Measurements from ENCODE around the gene DVL2. TPM values are rescaled to one million over a fixed set of nuclear protein-coding genes. Genes with fewer than 3 reads are reported as not detected.

The DVL2 gene
- total RNA-seq, 2 donors from 2014 or later = 52.3 to 116 TPM

- H3K4me1 ChIP-seq (replicated peaks) = peaks cover 18% of the 10 kb centered on the region
- DNase-seq (ENCODE audit: low spot score) = peak; percentile 79
- peaks cover 0 to 10% of the 10 kb centered on the region in 2 donors for H3K36me3 ChIP-seq
- no peaks in the 10 kb centered on the region for H3K9me3 ChIP-seq
- TF ChIP-seq POLR2AphosphoS5 (IDR thresholded peaks at IDR 0.05) (peak; percentile 52), POLR2A (IDR thresholded peaks at IDR 0.05) (peak; percentile 16), CTCF (IDR thresholded peaks at IDR 0.05) (no peak)
- no peaks in the 10 kb centered on the region for H3K27me3 ChIP-seq (replicated peaks; ENCODE audit: insufficient read depth)
- under 1% methylated on average over 42 of the region's 73 CpGs for WGBS
- H3K4me3 ChIP-seq = peak overlapping the region; percentile 94 to 100
- intact Hi-C loops (cut with DNase I) = loop anchor here (10.0 kb wide), 1 partner anchor 597 kb away; the partner anchor contains the start of gene KDM6B
- H3K27ac ChIP-seq = peak overlapping the region; percentile 98 to 99
Measured at GRCh38 chr17:7237761-7238419, 3.6 kb upstream of the DVL2 start.

GRCh38 chr17:7237266-7237760, 3.0 kb upstream of the DVL2 start:
- Histone ChIP-seq H3K4me1 (replicated peaks) (peaks cover 18% of the 10 kb centered on the region), H3K27ac (peak overlapping the region; percentile 98 to 99), H3K27me3 (replicated peaks; ENCODE audit: insufficient read depth) (no peaks in the 10 kb centered on the region), H3K36me3 (peaks cover 0 to 10% of the 10 kb centered on the region in 2 donors), H3K4me3 (peak overlapping the region; percentile 94 to 100), H3K9me3 (no peaks in the 10 kb centered on the region)
- TF ChIP-seq CTCF (IDR thresholded peaks at IDR 0.05) (no peak), POLR2AphosphoS5 (IDR thresholded peaks at IDR 0.05) (no peak), POLR2A (IDR thresholded peaks at IDR 0.05) (no peak)
- no peak for DNase-seq (ENCODE audit: low spot score)
- whole genome bisulfite sequencing = 17% methylated on average over 6 of the region's 6 CpGs
- intact Hi-C loops (cut with DNase I) = loop anchor here (10.0 kb wide), 1 partner anchor 597 kb away; the partner anchor contains the start of gene KDM6B

- Histone ChIP-seq H3K4me1 (replicated peaks) (peaks cover 18% of the 10 kb centered on the region), H3K36me3 (peaks cover 0 to 10% of the 10 kb centered on the region in 2 donors), H3K4me3 (peak overlapping the region in 1 of 2 donors; percentile 100), H3K27ac (peak overlapping the region; percentile 98 to 99), H3K9me3 (no peaks in the 10 kb centered on the region), H3K27me3 (replicated peaks; ENCODE audit: insufficient read depth) (no peaks in the 10 kb centered on the region)
- no peak for DNase-seq (ENCODE audit: low spot score)
- intact Hi-C loops (cut with DNase I) = loop anchor here (10.0 kb wide), 1 partner anchor 598 kb away; the partner anchor contains the start of gene KDM6B
- TF ChIP-seq CTCF (IDR thresholded peaks at IDR 0.05) = no peak
- no peak for TF ChIP-seq POLR2A (IDR thresholded peaks at IDR 0.05)
- TF ChIP-seq POLR2AphosphoS5 (IDR thresholded peaks at IDR 0.05) = no peak
- 83% methylated on average over 6 of the region's 6 CpGs for WGBS
Measured at GRCh38 chr17:7236808-7237207, 2.5 kb upstream of the DVL2 start.

GRCh38 chr17:7235693-7236665, 1.7 kb upstream of the DVL2 start:
- peak overlapping the region in 1 of 2 donors; percentile 99 for H3K27ac ChIP-seq
- whole genome bisulfite sequencing = 79% methylated on average over 22 of the region's 22 CpGs
- intact Hi-C loops (cut with DNase I) = loop anchor here (10.0 kb wide), 1 partner anchor 599 kb away; the partner anchor contains the start of gene KDM6B
- TF ChIP-seq POLR2A (IDR thresholded peaks at IDR 0.05) = no peak
- no peak for TF ChIP-seq CTCF (IDR thresholded peaks at IDR 0.05)
- no peak for TF ChIP-seq POLR2AphosphoS5 (IDR thresholded peaks at IDR 0.05)
- no peaks in the 10 kb centered on the region for H3K27me3 ChIP-seq (replicated peaks; ENCODE audit: insufficient read depth)
- H3K9me3 ChIP-seq = no peaks in the 10 kb centered on the region
- H3K4me1 ChIP-seq (replicated peaks) = peaks cover 14% of the 10 kb centered on the region
- peaks cover 0 to 9% of the 10 kb centered on the region in 2 donors for H3K36me3 ChIP-seq
- H3K4me3 ChIP-seq = no peak overlapping the region
- DNase-seq (ENCODE audit: low spot score) = no peak

Data from prostate gland (tissue), 2 donors.